GM19351 (cell line): ENCODE measurements around the gene ADGRF3.
"Not testable (repeated sequence)": the region's sequence is repeated elsewhere in the genome, so short reads cannot be mapped to it uniquely, and the experiment has no call there.

Experiments used
- ATAC-seq: cut with Tn5 transposase; IDR thresholded peaks from one replicate; pipeline ENCODE4 v1.9.1; 2021; ENCODE audit warnings: mild to moderate bottlenecking, moderate library complexity; ENCODE audit not compliant: unreplicated experiment

Gene ADGRF3

GRCh38 chr2:26351375-26352090 lies 4.9 kb upstream of the ADGRF3 start:
- ATAC-seq = no peak

- no peak for ATAC-seq
These were observed 3.1 kb upstream of the ADGRF3 start for GRCh38 chr2:26349690-26350089.

GRCh38 chr2:26347286-26347865 lies 787 bp upstream of the ADGRF3 start:
- ATAC-seq = no peak

DNA sequence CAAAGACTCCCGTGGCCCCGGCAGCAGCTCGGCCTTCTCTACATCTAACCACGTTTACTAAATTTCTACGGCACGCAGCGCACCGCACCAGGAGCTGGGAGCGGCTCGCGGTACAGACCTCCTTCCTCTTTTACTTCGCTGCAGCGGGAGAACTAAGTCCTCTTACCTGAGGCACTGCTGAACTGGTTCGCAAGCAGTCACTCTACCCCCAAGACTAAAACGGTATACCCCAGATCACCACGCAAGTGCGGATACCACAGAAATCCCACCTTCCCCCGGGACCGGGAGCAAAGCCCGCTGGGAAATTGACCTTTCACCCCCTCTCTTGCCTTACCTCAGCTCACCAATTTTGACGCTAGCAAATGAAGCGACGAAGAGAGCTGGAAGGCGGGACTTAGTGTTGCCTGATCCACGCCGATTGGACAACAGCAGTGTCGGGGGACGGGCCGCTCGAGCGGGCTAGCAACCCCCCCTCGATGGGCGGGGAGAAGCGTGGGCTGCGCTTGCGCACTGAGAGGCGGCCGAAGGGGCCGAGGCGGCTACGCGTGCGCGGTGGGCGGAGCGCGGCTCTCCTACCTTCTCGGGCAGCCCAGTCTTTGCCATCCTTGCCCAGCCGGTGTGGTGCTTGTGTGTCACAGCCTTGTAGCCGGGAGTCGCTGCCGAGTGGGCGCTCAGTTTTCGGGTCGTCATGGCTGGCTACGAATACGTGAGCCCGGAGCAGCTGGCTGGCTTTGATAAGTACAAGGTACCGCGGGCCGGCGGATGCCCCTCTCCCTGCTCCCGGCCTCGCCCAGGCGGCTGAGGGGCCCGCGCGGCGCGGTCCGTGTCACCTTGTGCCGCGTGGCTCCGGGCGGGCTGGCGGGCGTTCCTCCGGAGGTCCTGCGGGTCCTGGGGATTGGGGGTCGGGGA lies 790 bp downstream of the ADGRF3 start, which contains the start of gene SELENOI:
Gene SELENOI, plus strand, starts transcription at position 599 of the 909 bp plus-strand sequence. Its CDS starts 90 bp downstream, at position 689.
- ATAC-seq = peak; percentile 94

- ATAC-seq = peak; percentile 0
These were observed 1.4 kb downstream of the ADGRF3 start for GRCh38 chr2:26345283-26345544.

DNA sequence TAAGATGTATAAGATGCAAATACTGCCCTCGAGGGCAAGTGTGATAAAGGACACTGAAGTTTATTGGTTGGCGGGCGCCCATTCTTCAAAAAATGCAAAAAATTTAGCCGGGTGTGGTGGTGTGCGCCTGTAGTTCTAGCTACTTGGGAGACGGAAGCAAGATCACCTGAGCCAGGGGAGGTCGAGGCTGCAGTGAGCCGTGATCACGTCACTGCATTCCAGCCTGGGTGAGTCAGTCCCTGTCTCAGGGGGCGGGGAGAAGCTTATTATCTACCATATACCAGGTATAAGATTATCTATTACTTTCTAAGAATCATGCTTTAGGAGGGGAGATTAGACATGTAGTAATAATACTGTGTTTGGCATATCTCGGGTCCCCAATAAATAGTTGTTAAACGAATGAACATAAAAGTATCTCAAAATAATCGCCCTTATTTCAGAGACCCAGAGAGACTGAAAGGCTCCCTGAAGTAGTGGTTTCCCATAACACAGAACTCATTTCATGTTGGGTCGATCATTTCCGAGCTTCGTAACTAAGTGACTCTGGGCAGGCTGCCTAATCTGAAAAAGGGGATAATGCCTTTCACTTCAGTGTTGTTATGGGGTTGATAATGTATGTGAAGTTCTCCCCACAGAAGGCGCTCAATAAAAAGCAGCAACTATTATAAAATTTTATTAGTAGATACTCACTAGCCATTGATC lies 1.9 kb downstream of the ADGRF3 start:
- ATAC-seq = no peak

- no peak for ATAC-seq
These were observed 5.8 kb downstream of the ADGRF3 start for GRCh38 chr2:26340831-26341230.

DNA sequence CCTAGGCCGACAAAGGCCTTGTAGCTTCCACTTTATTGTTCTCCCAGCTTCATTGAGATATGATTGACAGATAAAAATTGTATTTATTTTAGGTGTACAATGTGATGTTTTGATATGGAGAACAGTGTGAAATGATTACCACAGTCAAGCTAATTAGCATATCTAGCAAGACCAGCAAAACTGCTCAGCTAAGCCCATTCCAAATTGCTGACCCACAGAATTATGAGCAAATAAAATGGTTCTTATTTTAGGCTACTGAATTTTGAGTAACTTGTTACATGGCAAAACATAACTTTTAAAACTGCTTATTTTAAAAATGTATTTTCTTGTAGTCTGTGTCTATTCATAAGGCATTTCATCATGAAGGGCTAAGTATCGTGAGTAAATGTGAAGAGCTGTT lies 9.3 kb downstream of the ADGRF3 start:
- ATAC-seq = no peak

DNA sequence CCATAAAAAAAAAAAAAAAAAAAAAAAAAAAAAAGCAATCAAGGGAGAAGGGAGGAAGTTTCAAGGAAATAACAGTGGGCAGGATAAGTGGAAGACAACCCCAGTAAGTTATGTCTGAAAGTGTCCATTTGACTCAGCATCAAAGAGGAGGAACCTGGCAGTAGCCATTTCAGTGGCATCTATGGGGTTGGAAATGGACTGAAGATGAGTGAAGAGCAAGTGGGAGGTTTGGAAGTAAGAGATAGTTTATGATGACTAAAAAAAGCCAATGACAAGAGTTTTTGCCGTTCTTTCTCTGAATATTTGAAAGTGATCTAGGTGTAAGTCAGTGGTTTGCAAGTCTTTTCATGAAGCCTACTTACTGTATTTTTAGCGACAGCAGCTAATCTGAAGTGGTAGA lies 9.9 kb downstream of the ADGRF3 start:
- no peak for ATAC-seq

DNA sequence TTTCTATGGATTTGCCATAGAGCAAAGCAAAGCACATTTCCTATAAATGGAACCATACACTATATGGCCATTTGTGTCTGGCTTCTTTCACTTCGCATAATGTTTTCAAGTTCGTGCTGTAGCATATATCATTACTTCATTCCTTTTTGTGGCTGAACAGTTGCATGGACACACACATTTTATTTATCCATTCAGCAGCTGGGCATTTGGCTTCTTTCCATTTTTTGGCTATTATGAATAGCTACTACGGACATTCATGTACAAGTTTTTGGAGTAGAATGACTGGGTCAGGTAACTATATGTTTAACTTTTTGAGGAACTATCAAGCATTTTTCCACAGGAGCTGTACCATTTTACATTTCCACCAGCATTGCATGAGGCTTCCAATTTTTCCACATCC lies 11.4 kb downstream of the ADGRF3 start:
- no peak for ATAC-seq

DNA sequence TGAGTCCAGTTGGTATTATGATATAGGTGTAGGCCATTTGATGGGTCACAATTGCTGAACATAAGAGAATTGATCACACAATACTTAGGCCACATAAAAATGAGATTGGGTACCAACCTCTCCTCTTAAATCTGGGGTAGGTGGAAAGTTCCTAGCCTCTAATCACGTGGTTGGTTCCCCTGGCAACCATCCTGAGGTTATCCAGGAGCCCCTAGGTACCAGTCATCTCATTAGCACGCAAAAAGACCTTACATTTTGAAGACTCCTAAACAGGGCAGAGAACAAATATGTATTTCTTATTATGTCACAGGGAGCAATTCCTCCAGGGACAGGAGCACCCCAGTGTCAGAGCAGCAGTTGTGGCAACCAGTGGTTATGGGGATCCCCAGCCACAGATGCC lies 13.3 kb downstream of the ADGRF3 start:
- ATAC-seq = no peak

GRCh38 chr2:26331321-26331720 lies 15.3 kb downstream of the ADGRF3 start:
- ATAC-seq = not testable (repeated sequence)

DNA sequence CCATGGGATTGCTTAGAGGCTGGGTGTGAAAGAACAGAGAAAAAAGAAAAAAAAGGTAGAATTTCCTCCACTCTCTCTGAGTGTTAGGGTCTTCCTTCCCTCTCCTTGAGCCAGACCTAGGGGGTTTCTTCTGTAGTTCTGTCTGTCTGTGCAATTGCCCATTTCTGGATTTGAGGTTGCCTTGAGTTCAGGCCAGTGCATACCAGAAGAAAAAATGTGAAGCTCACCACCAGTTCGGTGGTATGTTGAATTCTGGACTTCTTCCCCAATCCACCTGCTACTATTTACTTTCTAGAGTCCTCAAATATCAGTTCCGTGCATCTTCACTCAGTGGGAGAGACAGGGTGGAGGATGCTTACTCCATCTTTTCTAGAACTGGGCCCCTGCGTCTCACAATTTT lies 16.0 kb downstream of the ADGRF3 start:
- no peak for ATAC-seq

GRCh38 chr2:26330114-26330549 lies 16.5 kb downstream of the ADGRF3 start:
- peak; percentile 83 for ATAC-seq

DNA sequence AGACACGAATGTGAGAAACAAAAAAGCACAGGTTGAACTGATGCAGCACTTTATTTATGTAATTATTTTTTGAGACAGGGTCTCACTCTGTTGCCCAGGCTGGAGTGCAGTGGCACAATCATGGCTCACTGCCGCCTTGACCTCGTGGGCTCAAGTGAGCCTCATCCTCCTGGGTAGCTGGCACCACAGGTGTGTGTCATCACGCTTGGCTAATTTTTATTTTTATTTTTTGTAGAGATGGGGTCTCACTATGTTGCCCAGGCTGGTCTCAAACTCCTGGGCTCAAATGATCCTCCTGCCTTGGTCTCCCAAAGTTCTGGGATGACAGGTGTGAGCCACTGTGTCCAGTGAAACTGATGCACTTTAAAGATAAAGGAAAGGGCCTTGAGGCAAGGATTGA lies 17.5 kb downstream of the ADGRF3 start:
- ATAC-seq = not testable (repeated sequence)

DNA sequence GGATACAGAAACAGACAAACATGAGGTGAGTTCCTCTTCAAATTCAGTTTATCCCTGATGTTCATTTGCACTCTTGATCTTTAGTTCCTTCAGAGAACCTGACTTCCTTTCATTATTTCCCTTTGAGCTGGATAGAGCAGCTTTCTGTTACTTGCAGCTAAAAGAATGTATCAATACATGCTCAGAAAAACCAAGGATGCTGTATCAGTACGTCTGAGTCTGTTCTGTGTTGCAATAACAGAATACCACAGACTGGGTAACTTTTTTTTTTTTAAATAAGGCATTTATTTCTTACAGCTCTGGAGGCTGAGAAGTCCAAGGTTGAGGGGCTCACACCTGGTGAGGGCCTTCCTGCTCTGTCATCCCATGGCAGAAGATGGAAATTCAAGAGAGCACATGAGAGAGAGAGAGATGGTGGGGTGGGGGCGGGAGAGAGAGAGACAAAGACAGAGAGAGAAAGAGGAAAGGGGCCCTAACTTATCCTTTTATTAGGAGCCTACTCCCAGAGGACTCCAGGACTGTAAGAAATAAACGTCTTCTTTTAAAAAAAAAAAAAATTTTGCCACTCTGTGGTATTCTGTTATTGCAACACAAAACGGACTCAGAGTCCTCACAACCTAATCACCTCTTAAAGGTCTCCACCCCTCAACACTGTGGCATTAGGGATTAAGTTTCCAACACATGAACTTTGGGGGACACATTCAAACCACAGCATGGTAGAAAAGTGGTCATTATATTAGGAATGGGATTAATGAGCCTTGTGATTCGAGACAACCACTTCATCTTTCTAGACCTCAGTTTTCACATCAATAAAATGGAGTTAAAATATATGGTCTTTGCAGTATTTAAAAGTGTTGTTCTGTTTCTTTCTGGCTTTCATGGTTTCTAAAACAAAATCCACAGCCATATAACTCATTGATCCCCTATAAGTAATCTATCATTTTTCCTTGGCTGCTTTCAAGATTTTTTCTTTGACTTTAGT lies 19.0 kb downstream of the ADGRF3 start:
- ATAC-seq = no peak

DNA sequence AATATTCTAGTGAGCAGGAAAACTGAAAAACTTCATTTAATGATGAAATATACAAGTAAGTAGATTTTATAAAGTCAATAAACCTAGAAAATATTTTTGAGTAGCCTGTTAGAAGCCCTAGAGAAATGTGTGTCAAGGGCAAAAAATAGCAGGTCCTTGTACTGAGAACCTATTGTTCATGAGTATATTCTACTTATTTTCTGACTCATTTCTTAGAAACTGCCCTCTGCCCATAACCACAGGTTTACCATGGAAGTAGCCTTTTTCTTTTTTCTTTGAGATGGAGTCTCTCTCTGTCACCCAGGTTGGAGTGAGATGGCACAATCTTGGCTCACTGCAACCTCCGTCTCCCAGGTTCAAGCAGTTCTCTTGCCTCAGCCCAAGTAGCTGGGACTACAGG lies 20.1 kb downstream of the ADGRF3 start:
- no peak for ATAC-seq

DNA sequence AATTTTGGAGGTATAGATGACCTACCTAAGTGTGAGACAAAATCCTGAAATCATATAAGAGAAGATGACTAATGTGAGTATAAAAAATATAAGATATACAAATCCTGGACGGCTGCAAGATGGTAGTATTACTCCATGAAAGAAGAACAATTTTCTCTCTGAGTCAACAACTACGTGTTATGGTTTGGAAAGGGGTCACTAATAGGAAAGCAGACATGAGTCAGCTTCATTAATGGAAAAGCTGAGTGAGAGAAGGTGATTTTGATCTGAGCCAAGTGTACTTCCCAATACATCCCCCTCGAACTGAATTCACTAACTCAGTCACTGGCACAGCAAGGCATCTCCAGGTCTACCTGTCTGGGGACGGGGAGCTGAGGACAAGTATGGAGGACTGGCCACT lies 20.7 kb downstream of the ADGRF3 start:
- no peak for ATAC-seq

GRCh38 chr2:26324903-26325302 lies 21.7 kb downstream of the ADGRF3 start:
- ATAC-seq = no peak

GRCh38 chr2:26324479-26324878 lies 22.1 kb downstream of the ADGRF3 start:
- not testable (repeated sequence) for ATAC-seq
